Calu3 (cell line): ENCODE measurements around the gene HS3ST5. TPM values are rescaled to one million over a fixed set of nuclear protein-coding genes. Genes with fewer than 3 reads are reported as not detected.

ENCODE experiments used
- BruUV-seq: library from RNA; stranded (reverse); fragments of 400-500 nt; replicated peaks from 2 replicates; lab custom pipeline; 2021; lab: Mats Ljungman, UMichigan
- CTCF ChIA-PET: fragments of 300-600 bp; sonication (Branson Sonifier 250); formaldehyde crosslinking; loops from one replicate; lab custom pipeline; 2022; ENCODE audit warnings: antibody characterized with exemption; lab: Charles Lee
- DNase-seq: peaks from one replicate; pipeline ENCODE4 v3.0.0; 2022
- H3K27ac Mint-ChIP-seq: one replicate; pipeline ENCODE4 v1.8.0; 2022; ENCODE audit warnings: mixed read lengths; ENCODE audit not compliant: unreplicated experiment
- H3K27me3 Mint-ChIP-seq: one replicate; pipeline ENCODE4 v1.8.0; 2022; ENCODE audit warnings: mixed read lengths; ENCODE audit not compliant: unreplicated experiment
- H3K36me3 Mint-ChIP-seq: one replicate; pipeline ENCODE4 v1.8.0; 2022; ENCODE audit warnings: mild to moderate bottlenecking, moderate library complexity, mixed read lengths; ENCODE audit not compliant: insufficient read depth, unreplicated experiment
- H3K4me1 Mint-ChIP-seq: one replicate; pipeline ENCODE4 v1.8.0; 2022; ENCODE audit warnings: mild to moderate bottlenecking, low read depth, mixed read lengths; ENCODE audit not compliant: unreplicated experiment
- H3K4me3 Mint-ChIP-seq: one replicate; pipeline ENCODE4 v1.8.0; 2022; ENCODE audit warnings: mild to moderate bottlenecking, low read depth, moderate library complexity, mixed read lengths; ENCODE audit not compliant: unreplicated experiment
- H3K9me3 Mint-ChIP-seq: one replicate; pipeline ENCODE4 v1.8.0; 2022; ENCODE audit warnings: low read depth, mixed read lengths; ENCODE audit not compliant: unreplicated experiment
- intact Hi-C: fragments of 100-400 bp; cut with micrococcal nuclease; formaldehyde crosslinking; loops from one replicate; pipeline ENCODE4 v1.10.0; 2022; ENCODE audit not compliant: unreplicated experiment
- total RNA-seq: library from RNA; stranded (reverse); gene quantifications from 2 replicates; pipeline ENCODE4 v1.2.3, GENCODE V29; 2022
- TF ChIP-seq, protein P1 (sequence below): fragments of 200-600 bp; IDR thresholded peaks from one replicate; pipeline ENCODE4 v1.8.0; 2022; ENCODE audit warnings: antibody characterized with exemption; ENCODE audit not compliant: unreplicated experiment

HS3ST5 gene
- total RNA-seq, 1 experiment from 2014 or later, result 0.40 TPM

DNA sequence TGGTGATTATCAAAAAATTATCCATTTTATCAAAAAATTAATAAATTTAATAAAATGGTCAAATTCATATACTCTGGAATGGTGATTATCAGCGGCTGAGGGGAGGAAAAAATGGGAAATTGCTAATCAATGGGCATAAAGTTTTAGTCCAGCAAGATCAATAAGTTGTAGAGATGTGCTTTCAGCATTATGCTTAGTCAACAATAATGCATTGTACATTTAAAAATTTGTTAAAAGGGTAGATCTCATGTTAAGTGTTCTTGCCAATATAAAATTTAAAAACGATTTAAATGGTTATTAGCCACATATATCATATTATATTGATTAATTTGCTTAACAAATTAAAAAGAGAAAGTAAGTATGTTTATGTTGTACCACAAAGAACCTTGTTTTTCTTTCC is 56.6 kb downstream of the HS3ST5 start:
- Mint-ChIP-seq H3K36me3 (no peaks in the 10 kb centered on the region), H3K27ac (no peak overlapping the region), H3K9me3 (no peaks in the 10 kb centered on the region), H3K27me3 (no peaks in the 10 kb centered on the region), H3K4me1 (no peaks in the 10 kb centered on the region), H3K4me3 (no peak overlapping the region)
- CTCF ChIA-PET, result no interaction called here
- TF ChIP-seq, protein P1, sequence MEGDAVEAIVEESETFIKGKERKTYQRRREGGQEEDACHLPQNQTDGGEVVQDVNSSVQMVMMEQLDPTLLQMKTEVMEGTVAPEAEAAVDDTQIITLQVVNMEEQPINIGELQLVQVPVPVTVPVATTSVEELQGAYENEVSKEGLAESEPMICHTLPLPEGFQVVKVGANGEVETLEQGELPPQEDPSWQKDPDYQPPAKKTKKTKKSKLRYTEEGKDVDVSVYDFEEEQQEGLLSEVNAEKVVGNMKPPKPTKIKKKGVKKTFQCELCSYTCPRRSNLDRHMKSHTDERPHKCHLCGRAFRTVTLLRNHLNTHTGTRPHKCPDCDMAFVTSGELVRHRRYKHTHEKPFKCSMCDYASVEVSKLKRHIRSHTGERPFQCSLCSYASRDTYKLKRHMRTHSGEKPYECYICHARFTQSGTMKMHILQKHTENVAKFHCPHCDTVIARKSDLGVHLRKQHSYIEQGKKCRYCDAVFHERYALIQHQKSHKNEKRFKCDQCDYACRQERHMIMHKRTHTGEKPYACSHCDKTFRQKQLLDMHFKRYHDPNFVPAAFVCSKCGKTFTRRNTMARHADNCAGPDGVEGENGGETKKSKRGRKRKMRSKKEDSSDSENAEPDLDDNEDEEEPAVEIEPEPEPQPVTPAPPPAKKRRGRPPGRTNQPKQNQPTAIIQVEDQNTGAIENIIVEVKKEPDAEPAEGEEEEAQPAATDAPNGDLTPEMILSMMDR, result no peak
- no TSS peak for BruUV-seq
- intact Hi-C loops, result no loop called here
- DNase-seq, result no peak

DNA sequence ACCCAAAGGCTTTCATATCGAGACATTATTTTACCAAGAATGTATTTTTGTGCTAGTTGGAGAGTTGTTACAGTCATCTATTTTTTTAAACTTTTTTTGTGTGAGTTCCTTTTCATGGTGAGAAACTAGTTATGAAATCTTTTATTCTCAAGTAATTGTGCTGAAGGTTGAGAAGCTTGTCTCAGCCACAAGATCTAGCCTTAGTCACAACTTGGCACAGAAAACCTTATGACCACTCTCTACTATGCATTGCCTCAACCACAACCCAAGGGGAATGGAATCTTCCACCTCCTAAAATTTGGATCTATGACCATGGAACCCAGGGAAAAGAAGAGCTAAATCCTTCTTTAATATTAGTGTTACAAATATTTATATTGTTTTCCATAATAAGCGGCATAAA is 58.5 kb downstream of the HS3ST5 start:
- intact Hi-C loops, result no loop called here
- CTCF ChIA-PET, result no interaction called here
- H3K4me1 Mint-ChIP-seq, result no peaks in the 10 kb centered on the region

DNA sequence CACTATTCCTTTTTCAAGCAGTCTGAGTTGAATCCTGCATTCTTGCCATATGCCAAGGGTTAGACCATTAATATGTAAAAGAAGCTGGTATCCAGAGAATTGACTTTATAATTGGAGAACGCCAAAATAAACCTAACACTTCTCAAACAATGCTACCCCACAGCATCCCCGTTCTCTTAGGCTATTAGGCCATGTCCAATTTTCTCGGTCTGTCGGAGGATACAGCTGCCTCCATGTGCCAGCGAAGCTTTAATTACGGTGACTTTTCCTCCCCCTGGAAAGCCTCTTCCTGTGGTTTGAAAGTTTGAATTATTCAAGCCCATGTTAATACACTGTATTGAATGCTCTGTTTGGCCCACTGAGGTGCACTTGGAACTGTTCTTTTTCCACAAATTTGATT is 60.5 kb downstream of the HS3ST5 start:
- Mint-ChIP-seq H3K4me3 (no peak overlapping the region), H3K9me3 (no peaks in the 10 kb centered on the region), H3K27ac (no peak overlapping the region), H3K4me1 (no peaks in the 10 kb centered on the region), H3K36me3 (no peaks in the 10 kb centered on the region), H3K27me3 (no peaks in the 10 kb centered on the region)
- no peak for DNase-seq
- no TSS peak for BruUV-seq
- TF ChIP-seq, protein P1, result no peak
- intact Hi-C loops, result no loop called here
- CTCF ChIA-PET, result no interaction called here

More for the DNA sequence above, 58.5 kb downstream of the HS3ST5 start:
- H3K4me3 Mint-ChIP-seq, result no peak overlapping the region
- no peak overlapping the region for H3K27ac Mint-ChIP-seq
- BruUV-seq, result no TSS peak
- no peak for DNase-seq
- H3K27me3 Mint-ChIP-seq, result no peaks in the 10 kb centered on the region
- TF ChIP-seq, protein P1, result no peak
- H3K36me3 Mint-ChIP-seq, result no peaks in the 10 kb centered on the region
- no peaks in the 10 kb centered on the region for H3K9me3 Mint-ChIP-seq

DNA sequence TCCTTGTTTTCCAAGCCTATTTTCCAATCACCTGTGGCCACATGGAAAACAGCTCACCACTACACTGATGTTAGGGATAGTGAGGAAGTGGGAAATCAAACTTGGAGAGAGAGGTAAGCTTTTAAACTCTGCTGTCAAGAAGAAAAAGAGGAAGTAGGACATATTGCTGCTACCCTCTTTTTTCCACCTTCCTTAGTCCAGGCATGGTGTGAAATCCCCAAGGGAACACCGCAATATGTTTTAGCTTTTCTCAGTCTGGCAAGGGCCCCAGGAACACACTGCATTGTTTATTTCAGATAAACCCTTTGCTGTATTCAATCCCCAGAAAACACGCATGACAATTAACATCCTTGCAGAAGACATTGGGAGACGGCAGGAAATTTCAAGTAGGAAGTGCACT is 61.3 kb downstream of the HS3ST5 start:
- H3K4me3 Mint-ChIP-seq, result no peak overlapping the region
- no peaks in the 10 kb centered on the region for H3K36me3 Mint-ChIP-seq
- H3K4me1 Mint-ChIP-seq, result no peaks in the 10 kb centered on the region
- intact Hi-C loops, result no loop called here
- no peak overlapping the region for H3K27ac Mint-ChIP-seq
- BruUV-seq, result no TSS peak
- TF ChIP-seq, protein P1, result no peak
- CTCF ChIA-PET, result no interaction called here
- no peaks in the 10 kb centered on the region for H3K9me3 Mint-ChIP-seq
- no peaks in the 10 kb centered on the region for H3K27me3 Mint-ChIP-seq
- DNase-seq, result no peak
